NK-92 treated with Interleukin-12 subunit alpha and Interleukin-12 subunit beta, amount 100 ng/mL, for 24 hours (cell line): ENCODE results near the gene PSMB8.

Experiments
- DNase-seq: peaks from one replicate; lab custom pipeline; 2025; lab: John Stamatoyannopoulos, UW

The PSMB8 gene

DNA sequence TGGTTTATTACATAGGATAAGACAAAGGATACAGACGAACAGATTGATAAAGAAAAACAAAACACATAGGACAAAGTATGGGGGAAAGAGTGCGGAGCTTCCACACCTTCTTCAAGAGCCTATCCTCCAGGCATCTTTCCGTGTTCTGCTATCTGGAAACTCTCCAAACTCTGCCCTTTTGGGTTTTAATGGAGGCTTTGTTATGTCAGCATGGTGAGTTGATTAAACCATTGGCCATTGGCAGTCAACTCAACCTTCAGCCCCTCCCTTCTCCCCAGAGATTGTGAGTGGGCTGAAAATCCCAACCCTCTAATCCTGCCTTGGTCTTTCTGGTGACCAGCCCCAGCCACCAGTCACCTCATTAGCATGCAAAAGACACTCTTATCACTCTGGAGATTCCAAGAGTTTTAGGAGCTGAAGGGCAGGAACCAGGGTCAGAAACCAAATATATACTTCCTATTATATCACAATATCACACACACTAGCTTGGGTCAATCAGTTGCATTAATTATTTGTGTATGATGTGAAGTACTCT lies 50.9 kb downstream of the PSMB8 start:
- no peak for DNase-seq
